ENCODE measurements around the gene TMEM119.
"Not testable (repeated sequence)": the region's sequence is repeated elsewhere in the genome, so short reads cannot be mapped to it uniquely, and the experiment has no call there.

Gene TMEM119

DNA sequence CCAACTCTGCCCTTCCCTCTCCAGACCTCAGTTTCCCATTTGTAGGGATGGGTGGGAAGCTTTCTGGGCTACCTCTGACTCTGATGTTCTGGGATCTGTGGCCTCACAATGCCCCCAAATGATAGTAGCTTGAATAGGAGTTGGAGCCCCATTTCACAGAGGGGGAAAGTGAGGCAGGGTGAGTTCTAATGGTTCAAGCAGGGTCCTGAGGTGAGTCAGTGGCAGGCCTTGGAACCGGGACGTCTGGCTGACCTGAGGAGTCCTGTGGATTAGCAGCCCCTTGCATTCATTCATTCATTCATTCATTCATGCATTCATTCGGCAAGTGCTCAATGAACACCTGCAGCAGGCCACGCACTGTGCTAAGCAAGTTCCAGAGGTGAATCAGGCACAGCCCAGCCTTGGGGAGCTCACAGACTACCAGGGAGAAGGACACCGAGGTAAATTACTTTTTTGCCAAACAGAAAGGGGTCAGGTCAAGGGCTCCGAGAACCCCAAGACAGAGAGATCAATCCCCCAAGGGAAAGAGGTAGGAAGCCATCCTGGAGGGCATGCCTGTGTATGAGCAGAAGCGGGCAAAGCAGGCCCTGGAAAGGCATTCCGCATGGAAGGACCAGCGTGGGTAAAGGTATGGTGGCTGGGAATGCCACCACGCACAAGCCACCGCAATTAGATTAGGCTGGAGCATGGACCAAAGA lies 818 bp upstream of the TMEM119 start:
- DNase-seq, result no peak

DNA sequence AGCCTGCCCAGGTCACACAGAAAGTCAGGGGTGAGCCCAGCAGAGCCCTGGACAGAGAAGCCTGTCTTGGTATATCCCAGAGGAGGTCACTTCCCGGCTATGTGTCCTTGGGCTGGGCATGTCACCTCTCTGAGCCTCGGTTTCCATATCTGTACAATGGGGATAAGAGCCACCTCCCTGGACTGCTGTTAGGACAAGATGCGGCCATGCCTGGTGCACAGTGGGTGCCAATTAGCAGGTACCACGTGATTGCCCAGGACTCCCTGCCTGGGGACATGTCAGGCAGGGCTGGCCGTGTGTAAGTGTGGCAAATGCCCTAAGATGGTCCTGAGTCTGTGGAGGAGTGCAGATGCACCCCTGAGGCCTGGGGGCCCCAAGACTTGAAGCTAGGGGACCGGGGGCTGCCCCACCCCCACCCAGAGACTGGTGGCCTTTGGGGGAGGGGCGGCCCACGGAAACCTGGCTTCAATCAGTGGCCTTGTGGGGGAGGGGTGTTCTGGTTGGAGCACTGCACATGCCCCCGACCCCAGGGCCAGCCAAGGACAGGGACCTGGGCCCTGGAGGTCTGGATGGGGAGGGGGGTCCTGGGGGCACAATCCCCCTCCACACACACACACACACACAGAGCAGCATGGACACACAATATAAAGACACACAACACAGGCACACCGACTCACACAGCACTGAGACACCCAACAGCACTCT lies 878 bp downstream of the TMEM119 start:
- no peak for DNase-seq

DNA sequence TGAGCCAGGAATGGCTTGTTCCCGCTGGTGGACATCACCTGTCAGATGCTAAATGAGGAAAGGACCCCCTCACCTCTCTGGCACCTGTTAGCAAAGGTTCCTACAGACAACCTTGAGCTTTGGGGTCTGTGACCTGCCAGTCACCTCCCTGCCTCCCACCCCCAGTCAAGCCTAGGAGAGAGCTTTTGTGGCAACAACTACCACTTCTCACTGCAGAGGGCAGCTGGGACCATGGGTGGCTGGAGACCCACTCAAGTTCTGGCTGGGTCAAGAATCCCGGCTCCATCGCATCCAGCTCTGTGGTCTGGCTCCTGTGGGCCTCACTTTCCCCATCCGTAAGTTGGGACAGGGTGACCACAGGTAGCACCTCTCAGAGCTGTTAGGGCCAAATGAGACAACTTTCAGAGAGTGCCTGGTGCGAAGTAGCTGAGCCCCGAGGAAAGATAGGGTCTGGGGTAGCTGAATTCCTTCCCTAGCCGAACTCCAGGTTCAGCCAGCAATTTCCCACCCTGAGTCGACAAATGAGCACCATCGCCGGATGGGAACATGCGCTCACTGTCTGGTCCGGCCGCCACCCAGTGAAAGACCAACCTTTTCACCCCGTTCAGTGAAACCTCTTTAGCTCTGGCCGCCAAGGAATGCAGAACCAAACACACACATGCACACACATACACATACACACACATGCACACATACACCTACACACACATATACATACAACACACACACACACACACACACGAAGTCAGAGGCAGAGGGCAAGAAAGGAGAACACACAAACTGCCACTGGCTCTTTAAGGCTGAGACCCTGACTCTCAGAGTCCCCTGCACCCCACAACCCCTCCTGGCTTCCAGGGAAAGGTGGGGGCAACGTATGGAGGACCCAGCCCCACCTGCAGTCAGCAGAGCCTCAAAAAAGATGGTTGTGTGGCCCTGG lies 1.9 kb downstream of the TMEM119 start:
- DNase-seq, result no peak

DNA sequence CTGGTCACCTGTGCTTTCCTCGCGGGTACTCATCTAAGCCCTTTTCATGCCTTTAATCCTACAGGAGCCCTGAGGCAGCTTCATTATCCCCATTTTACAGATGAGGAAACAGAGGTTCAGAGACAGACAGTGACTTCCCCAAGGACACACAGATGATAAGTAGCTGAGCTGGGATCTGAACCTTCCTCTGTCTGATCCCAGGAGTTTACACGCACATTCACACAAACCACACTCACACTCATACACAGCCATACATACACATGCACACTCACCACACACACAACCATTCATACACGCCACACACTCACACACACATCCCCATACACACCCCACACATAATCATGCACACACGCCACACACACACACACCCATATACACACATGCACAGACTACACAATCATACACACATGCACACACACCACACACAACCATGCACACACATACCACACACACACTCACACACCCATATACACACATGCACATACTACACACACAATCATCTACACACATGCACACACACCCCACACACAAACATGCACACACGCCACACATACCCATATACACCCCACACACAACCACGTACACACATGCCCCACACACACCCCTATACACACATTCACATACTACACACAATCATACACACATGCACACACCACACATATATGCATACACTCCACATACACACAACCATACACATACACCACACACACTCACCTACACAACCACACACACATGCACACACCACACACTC lies 2.7 kb downstream of the TMEM119 start:
- DNase-seq, result no peak

DNA sequence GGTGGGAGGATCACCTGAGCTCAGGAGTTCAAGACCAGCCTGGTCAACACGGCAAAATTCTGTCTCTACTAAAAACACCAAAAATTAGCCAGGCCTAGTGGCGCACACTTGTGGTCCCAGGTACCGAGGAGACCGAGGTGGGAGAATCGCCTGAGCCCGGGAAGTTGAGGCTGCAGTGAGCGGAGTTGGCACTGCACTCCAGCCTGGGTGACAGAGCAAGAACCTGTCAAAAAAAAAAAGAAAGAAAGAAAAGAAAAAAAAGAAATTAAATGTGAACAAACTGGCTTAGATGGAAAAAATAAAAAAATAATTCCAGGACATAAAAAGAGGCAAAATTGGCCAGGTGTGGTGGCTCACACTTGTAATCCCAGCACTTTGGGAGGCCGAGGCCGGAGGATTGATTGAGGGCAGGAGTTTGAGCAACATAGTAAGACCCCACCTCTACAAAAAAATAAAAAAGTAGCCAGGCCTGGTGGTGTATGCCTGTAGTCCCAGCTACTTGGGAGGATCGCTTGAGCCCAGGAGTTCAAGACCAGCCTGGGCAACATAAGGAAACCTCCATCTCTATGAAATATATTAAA lies 3.5 kb downstream of the TMEM119 start:
- DNase-seq, result no peak

DNA sequence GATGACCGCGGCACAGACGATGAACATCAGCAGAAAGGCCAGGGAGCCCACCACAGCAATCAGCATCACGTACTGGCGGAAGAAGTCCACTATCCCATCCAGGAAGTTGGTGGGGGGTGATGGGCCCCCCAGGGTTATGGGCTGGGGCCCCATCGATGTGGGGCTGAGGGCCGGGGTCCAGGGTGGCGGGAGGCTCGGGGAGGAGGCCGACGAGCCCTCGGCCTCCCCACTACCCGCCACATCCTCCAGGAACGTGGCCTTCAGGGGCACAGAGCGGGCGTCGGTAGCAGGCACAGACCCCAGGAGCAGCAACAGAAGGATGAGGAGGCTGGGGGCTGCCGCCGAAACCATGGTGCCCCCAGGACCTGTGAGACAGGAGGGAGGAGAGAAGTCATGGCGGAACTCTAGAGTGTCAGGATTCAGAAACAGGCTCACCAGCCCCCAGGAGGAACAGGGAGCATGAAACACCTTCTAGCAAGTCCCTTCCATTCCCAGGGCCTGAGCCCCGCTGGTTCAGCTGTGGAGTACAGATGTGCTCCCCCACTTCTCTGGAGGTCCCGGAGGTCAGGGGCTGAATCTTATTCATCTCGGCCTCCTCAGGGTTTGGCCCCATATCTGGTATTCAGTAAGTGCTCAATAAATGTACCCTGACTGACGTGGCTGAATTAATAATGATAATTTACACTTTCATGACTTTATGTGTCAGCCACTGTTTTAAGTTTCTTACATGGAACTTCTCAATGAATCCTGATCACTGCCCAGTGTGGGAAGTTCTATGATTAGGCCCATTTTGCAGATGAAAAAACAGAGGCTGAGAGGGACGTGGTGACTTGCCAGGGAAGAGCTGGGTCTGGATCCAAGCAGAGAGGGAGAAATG lies 5.6 kb downstream of the TMEM119 start:
- DNase-seq, result no peak

DNA sequence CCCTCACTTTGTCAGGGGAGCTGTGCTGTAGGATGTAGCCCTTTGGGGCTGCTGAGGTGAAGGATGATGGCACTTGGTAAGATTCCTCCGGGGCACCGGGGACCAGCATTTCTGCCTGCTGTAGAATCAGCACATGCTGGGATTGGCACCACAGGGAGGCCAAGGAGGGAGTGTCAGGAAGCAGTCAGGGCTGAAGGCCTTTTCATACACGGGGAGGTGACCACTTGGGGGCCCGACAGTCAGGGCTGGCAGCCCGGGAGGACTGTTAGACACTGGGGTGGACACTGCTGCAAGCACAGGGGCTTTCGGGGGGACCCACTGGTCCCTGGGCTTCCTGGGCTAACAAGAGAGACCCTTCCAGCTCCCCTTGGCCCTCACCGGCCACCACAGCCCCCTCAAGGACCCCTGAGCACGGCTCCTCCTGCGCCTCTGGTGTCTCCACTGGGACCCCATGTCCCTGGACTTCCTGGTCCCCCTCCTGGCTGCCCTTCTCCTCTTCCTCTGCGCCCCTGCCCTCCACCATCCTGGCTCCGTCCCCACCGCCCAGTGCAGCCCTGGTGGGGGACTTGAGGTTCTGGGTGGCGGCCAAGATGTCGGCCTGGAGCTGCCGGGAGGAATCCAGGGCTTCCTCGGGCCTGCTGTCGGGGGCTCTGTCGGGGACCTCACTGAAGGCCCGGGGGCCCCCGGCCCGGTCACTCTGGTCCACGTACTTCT lies 6.5 kb downstream of the TMEM119 start:
- DNase-seq, result no peak

DNA sequence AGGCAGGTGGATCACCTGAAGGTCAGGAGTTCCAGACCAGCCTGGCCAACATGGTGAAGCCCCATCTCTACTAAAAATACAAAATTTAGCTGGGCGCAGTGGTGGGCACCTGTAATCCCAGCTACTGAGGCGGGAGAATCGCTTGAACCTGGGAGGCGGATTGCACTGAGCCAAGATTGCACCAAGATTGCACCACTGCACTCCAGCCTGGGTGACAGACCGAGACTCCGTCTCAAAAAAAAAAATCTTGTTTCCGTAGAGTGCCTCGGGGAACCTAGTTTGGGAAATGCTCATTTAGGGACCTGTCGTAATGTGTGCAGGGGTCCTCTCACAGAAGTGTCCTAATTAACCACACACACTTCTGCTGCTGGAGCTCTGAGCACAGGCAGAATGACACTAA lies 7.4 kb downstream of the TMEM119 start:
- DNase-seq, result not testable (repeated sequence)

DNA sequence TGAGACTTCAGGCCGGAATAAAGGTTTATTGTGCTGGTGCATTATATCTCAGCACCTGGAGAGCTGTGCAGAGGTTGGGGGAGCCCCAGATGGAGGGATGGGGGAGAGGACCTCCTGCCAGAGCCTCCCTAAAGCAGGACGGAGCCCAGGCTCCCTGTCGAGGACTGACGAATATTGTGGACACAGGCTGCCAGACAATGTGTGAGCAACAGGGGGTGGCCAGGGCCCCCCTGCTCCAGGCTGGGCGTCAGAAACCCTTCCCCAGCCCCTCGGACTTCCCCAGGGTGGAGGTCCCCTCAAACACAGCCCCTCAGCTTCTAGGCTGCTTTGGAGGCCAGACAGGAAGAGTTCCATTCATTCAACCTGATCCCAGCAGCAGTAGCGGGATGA lies 8.0 kb downstream of the TMEM119 start:
- no peak for DNase-seq

DNA sequence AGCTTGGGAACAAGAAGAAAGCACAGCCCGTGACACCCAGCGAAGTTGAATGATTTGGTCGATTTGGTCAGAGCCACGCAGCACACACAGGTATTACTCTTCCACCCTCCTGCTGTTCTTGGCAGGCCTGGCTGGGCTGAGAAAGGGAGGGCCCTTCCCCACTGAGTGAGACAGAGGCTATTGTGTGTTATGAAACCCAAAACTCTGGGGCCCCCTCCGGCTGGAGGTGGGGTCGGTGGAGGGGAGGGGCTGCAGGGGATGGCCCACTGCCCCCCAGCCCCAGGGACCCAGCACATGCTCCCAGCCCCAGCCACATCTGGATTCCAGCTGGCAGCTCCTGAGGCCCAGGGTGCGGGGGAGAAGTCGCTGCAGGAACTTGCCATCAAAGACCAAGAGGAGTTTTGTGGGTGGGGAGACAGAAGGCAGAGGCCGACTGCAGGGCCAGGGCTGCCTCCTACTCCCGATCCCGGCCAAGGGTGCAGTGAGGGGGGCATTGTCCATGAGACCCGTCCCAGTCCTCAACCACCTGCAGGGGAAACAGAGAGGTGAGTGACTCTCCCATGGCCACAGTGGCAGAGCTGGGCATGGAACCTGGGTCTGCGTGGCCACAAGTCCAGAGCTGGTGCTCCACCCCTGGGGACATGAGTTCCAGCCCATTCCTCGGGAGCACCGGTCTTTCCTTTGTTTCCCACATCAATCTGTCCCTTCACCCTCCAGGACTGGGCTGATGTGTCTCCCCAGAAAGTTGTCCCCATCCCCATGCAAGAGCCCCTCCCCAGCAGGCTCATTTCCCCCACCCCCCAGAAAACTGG lies 8.7 kb downstream of the TMEM119 start:
- DNase-seq, result no peak

DNA sequence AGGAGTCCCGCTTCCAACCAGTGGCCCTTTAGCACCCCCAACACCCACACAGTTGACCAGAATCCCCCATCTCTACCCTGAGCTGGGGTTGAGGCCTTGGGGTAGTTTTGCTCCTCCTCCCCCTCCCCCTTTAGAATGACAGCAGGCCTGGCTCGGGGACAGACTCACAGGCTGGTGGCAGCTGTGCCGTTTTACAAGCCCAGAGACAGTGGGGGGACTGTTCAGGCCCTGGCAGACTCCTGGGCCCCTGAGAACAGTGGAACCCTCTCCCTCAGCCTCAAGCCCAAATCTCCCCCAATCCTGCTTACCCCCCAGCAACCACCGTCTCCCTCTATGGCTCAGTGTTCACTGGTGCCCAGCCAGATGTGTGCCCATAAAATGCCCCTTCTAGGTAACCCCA lies 10.1 kb downstream of the TMEM119 start:
- DNase-seq, result no peak

DNA sequence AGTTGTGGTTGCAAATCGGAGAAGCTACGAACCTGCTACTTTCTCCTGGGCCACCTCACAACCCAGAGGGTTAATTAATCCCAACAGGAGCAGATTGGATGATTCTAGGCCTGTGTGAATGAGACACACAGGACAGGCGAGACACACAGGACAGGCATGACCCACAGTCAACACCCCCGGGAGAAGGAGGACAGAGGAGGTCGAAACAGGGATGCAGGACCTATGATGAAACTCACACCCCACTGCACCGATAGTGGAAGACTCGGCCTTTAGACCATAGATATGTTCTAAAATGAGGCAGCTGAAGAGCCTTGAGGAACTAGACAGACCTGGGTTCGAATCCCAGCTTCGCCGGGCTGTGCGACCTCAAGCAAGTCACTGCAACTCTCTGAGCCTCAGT lies 11.6 kb downstream of the TMEM119 start:
- DNase-seq, result no peak

DNA sequence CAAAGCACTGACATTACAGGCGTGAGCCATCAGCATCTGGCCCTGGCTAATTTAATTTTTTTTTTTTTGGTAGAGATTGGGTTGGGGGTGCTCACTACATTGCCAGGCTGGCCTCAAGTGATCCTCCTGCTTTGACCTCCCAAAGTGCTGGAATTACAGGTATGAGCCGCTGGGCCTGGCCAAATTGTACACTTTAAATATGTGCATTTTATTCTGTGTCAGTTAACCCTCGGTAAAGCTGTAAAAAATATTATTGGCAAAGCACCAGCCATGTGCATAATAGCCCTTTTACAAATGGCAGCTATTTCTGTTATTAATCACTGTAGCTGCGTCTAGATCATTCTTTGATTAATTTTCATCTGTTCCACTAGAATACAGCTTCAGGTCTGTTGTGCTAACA lies 12.0 kb downstream of the TMEM119 start:
- DNase-seq, result no peak

DNA sequence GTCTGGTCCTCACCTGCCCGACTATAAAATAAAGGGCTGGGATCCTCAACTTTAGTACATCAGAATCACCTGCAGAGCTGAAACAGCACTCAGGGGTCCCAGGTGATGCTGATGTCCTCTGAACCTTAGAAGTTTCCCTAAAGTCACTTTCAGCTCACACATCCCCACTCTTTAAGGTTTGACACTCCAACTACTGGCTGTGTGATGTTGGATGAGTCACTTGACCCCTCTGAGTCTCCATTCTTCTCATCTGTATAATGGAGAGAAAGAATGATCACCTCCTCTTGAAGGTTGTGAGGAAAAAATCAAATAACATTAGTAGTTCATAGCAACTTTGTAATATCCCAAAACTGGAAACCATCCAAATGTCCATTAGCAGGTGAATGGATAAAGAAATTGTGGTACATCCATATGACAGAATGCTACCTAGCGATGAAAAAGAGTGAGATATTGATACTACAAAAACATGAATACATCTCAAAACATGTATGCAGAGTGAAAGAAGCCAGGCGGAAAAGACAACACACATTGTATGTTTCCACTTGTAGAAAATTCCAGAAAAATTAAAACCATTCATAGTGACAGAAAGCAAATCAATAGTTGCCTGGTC lies 13.3 kb downstream of the TMEM119 start:
- DNase-seq, result no peak

DNA sequence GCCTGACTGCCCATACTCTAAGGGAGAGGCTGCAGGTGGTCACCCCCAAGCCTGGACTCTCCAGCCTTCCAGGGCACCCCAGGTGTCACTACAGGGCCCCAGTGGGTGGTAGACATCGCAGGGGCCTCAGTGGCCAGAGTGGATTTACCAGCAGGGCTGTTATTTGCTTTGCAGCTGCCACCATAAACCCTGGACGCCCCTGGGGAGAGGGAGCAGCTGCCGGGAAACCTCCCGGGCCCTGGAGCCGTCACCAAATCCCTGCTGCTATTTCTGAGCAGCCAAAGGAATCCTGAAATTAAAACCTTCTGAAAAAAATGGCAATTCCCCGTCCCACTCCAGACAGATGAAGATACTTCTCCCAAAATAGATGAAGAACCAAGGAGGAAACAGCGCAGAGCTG lies 13.9 kb downstream of the TMEM119 start:
- no peak for DNase-seq

DNA sequence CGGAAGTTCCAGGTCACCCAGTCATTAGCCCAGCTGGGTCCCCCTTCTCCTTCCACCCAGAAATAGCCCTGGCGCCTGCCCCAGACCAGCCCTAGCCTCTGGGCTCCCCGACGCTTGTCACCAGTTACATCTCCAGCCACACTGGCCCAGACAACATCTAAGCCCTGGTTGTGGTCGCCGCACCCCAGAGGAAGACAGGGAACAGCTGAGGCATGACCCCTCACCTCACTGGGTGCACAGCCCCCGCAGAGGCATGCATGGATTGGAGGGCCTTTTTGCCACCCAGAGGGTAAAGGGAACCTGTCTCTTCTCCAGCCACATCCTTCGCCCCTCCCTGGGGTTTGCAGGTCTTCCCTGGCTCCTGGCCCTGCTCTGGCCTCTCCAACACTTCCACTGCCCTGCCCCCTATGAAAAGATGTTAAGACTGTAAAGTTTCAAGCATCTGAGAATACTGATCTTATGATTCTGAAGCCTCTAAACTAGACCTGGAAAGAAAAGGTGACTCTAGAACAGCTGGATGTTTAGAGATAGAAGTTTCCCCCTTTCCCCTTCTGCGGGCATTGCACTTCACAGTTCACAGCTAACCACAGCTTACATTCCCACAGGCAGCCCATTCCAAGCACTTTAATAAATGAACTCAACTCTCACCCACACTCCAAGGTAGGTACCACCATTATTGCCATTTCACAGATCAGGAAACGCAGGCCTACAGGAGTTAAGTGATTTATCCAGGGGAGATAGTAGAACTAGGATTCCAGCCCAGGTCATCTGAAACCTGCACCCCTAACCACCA lies 14.7 kb downstream of the TMEM119 start:
- DNase-seq, result no peak

DNA sequence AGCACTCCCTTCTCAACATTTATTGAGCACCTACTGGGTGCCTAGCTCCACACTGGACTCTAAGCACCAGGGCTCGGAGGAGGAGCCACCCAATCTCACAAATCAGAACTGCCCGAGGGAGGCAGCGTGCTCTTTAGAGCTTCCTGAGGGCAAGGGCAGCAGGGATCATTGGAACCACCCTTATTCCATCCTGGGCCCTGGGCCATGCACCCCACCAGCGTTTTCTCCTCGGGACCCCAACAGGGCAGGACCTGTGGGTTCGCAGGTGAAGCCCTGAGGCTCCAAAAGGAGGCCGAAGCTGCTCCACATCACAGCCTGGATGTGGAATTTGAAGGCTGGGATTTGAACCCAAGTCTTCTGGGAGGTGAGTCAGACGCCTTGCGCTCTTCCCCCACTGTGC lies 15.4 kb downstream of the TMEM119 start:
- DNase-seq, result no peak
